A673 (cell line): Measurements from ENCODE around the gene TRPM1. TPM values are rescaled to one million over a fixed set of nuclear protein-coding genes. Genes with fewer than 3 reads are reported as not detected.

Experiments used
- BruUV-seq: library from RNA; stranded (reverse); fragments of 400-500 nt; replicated peaks from 2 replicates; lab custom pipeline; 2021; lab: Mats Ljungman, UMichigan
- CTCF ChIA-PET: fragments of 300-600 bp; sonication (Branson Sonifier 250); formaldehyde crosslinking; loops from one replicate; lab custom pipeline; 2022; ENCODE audit warnings: antibody characterized with exemption; lab: Charles Lee
- POLR2A ChIA-PET: fragments of 300-600 bp; sonication (Branson Sonifier 250); formaldehyde crosslinking; loops from one replicate; lab custom pipeline; 2022; ENCODE audit warnings: antibody characterized with exemption; ENCODE audit not compliant: low non-redundant PET; lab: Charles Lee
- DNase-seq: peaks from one replicate; pipeline ENCODE4 v3.0.0-alpha.2; 2015; ENCODE audit warnings: low spot score
- H3K27ac ChIP-seq: fragments of 200-600 bp; sonication (generic); 2 replicates; pipeline ENCODE4 v1.5.1; 2016; ENCODE audit warnings: mixed run types, low read depth, mild to moderate bottlenecking, mixed read lengths, antibody characterized with exemption, low read length; ENCODE audit not compliant: poor library complexity, severe bottlenecking
- H3K27me3 ChIP-seq: fragments of 200-600 bp; sonication (generic); replicated peaks from 2 replicates; pipeline ENCODE4 v1.6.1; 2017; ENCODE audit warnings: mixed run types, low read depth, mild to moderate bottlenecking, mixed read lengths, antibody characterized with exemption, low read length; ENCODE audit not compliant: insufficient read depth, poor library complexity
- H3K36me3 ChIP-seq: fragments of 200-600 bp; sonication (generic); 2 replicates; pipeline ENCODE4 v1.6.1; 2016; ENCODE audit warnings: mixed run types, mild to moderate bottlenecking, mixed read lengths, antibody characterized with exemption, low read length; ENCODE audit not compliant: insufficient read depth, poor library complexity, severe bottlenecking
- H3K4me1 ChIP-seq: fragments of 200-600 bp; sonication (generic); 2 replicates; pipeline ENCODE4 v1.6.1; 2017; ENCODE audit warnings: mixed run types, mild to moderate bottlenecking, mixed read lengths, antibody characterized with exemption, low read length; ENCODE audit not compliant: insufficient read depth, poor library complexity, severe bottlenecking
- H3K4me3 ChIP-seq: fragments of 200-600 bp; sonication (generic); 2 replicates; pipeline ENCODE4 v1.5.1; 2016; ENCODE audit warnings: low read depth, mixed run types, mild to moderate bottlenecking, mixed read lengths, low read length; ENCODE audit not compliant: poor library complexity, severe bottlenecking
- H3K9me3 ChIP-seq: fragments of 200-600 bp; sonication (generic); 2 replicates; pipeline ENCODE4 v1.6.1; 2016; ENCODE audit warnings: mixed run types, low read depth, mild to moderate bottlenecking, mixed read lengths, antibody characterized with exemption, low read length; ENCODE audit not compliant: poor library complexity, severe bottlenecking
- CTCF ChIP-seq: fragments of 300-800, 200-600 bp; sonication (generic); conservative IDR thresholded peaks from 2 replicates; pipeline ENCODE4 v1.5.1; 2017; ENCODE audit warnings: low read depth, mild to moderate bottlenecking, antibody characterized with exemption, low read length, moderate library complexity, mixed read lengths
- EZH2 ChIP-seq: fragments of 200-600 bp; sonication (generic); IDR thresholded peaks from 2 replicates; pipeline ENCODE4 v1.6.1; 2017; ENCODE audit warnings: borderline replicate concordance, low read depth, mild to moderate bottlenecking, mixed read lengths, antibody characterized with exemption, low read length; ENCODE audit not compliant: poor library complexity, severe bottlenecking
- intact Hi-C: fragments of 100-400 bp; cut with micrococcal nuclease; formaldehyde crosslinking; loops from one replicate; pipeline ENCODE4 v1.10.0; 2022; ENCODE audit not compliant: unreplicated experiment
- total RNA-seq: library from RNA; stranded (reverse); gene quantifications from 2 replicates; pipeline ENCODE4 v1.2.3, GENCODE V29; 2021

Gene TRPM1
- total RNA-seq, 1 experiment from 2014 or later, result not detected

- Histone ChIP-seq H3K4me1 (no peaks in the 10 kb centered on the region), H3K27me3 (no peaks in the 10 kb centered on the region), H3K27ac (no peak overlapping the region), H3K9me3 (no peaks in the 10 kb centered on the region), H3K4me3 (no peak overlapping the region), H3K36me3 (no peaks in the 10 kb centered on the region)
- no TSS peak for BruUV-seq
- POLR2A ChIA-PET, result no interaction called here
- CTCF ChIA-PET, result no interaction called here
- TF ChIP-seq CTCF, result no peak
- TF ChIP-seq EZH2, result no peak
- no peak for DNase-seq
- intact Hi-C loops, result no loop called here
These were observed 18.1 kb downstream of the TRPM1 start for GRCh38 chr15:31083370-31083780.

GRCh38 chr15:31082771-31083369 is 18.7 kb downstream of the TRPM1 start:
- CTCF ChIA-PET, result no interaction called here
- no peak overlapping the region for H3K27ac ChIP-seq
- POLR2A ChIA-PET, result no interaction called here
- no peaks in the 10 kb centered on the region for H3K9me3 ChIP-seq
- no peaks in the 10 kb centered on the region for H3K27me3 ChIP-seq
- H3K4me1 ChIP-seq, result no peaks in the 10 kb centered on the region
- TF ChIP-seq EZH2 (no peak), CTCF (no peak)
- H3K36me3 ChIP-seq, result no peaks in the 10 kb centered on the region
- DNase-seq, result no peak
- no TSS peak for BruUV-seq
- no peak overlapping the region for H3K4me3 ChIP-seq
- intact Hi-C loops, result no loop called here

DNA sequence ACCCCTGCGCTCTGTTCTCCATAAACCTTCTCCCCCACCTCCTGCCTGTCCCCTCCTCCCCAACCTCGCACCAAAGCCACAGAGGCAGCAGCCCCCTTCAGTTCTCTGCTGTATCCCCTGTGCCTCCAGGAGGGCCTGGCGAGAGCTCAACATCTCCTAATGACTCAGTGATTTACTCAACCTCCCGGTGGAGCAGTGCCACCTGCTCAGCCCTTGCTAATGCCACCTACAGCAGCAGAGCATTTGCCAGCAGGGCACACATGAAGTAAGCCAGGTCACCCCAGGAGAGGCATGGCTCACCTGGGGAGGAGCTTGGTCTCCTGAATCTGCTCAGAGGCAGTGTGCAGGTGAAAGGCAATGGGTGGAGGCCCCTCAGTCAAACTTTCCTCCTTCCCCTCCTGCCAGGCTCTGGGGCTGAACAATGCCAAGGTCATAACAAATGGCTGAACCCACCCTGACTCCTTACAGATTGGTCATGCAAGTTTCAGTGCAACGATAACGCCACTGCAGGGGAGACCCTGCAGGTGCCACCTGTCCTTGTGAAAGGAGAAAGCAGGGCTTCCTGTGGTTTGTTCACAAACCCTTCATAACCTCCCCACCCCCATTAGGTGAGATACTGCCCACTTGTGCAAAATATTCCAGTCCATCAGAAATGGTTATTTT is 19.8 kb downstream of the TRPM1 start:
- Histone ChIP-seq H3K36me3 (no peaks in the 10 kb centered on the region), H3K4me1 (no peaks in the 10 kb centered on the region), H3K27me3 (no peaks in the 10 kb centered on the region), H3K4me3 (no peak overlapping the region), H3K27ac (no peak overlapping the region), H3K9me3 (no peaks in the 10 kb centered on the region)
- DNase-seq, result no peak
- POLR2A ChIA-PET, result no interaction called here
- intact Hi-C loops, result no loop called here
- BruUV-seq, result no TSS peak
- CTCF ChIA-PET, result no interaction called here
- TF ChIP-seq CTCF (no peak), EZH2 (no peak)
